ENCODE data around the gene FAF1.

Gene FAF1

DNA sequence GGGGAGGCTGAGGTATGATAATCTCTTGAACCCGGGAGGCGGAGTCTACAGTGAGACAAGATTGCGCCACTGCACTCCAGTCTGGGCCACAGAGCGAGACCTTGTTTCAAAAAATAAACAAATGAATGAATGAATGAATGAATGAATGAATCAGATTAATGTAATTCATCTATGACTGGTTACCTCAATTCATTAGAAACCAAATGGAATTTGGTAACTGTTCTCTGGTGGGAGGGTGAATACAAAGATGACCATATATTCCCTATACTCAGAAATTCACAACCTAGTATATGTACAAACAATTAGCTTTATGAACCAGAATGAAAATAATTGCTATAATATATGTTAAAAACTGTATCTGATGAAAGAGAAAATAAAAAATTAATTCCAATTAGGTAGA, 80.9 kb downstream of the FAF1 start:
- TF ChIP-seq, protein P1, sequence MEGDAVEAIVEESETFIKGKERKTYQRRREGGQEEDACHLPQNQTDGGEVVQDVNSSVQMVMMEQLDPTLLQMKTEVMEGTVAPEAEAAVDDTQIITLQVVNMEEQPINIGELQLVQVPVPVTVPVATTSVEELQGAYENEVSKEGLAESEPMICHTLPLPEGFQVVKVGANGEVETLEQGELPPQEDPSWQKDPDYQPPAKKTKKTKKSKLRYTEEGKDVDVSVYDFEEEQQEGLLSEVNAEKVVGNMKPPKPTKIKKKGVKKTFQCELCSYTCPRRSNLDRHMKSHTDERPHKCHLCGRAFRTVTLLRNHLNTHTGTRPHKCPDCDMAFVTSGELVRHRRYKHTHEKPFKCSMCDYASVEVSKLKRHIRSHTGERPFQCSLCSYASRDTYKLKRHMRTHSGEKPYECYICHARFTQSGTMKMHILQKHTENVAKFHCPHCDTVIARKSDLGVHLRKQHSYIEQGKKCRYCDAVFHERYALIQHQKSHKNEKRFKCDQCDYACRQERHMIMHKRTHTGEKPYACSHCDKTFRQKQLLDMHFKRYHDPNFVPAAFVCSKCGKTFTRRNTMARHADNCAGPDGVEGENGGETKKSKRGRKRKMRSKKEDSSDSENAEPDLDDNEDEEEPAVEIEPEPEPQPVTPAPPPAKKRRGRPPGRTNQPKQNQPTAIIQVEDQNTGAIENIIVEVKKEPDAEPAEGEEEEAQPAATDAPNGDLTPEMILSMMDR (IDR thresholded peaks at IDR 0.05; ENCODE audit: low read depth, low read length, poor library complexity, severe bottlenecking), result no peak
- TF ChIP-seq EZH2phosphoT487 (IDR thresholded peaks at IDR 0.05; ENCODE audit: borderline replicate concordance, low read length), result no peak
- H3F3A ChIP-seq (ENCODE audit: control insufficient read depth, insufficient read depth), result peaks cover 9% of the 10 kb centered on the region
- H3K79me2 ChIP-seq (ENCODE audit: control insufficient read depth, low read length), result peaks cover 81% of the 10 kb centered on the region

DNA sequence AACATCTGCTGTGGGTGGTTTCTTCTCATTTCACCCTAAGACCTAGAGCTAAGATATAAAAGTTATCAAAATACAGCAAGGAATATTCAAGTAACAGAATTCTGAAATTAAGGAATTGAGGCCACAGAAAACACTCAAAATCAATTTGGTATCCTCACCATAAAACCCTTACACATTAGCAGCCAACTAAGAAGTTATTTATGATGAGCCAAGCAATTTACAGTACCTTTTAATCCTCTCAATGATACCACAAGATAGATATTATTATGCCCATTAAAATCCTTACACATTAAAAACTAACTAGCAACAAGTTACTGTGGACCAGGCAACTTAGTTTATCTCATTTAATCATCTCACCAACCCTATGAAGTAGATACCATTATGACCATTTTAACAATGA, 81.6 kb downstream of the FAF1 start:
- H3K27me3 ChIP-seq (ENCODE audit: control insufficient read depth, low read length), result no peaks in the 10 kb centered on the region
- peaks cover 11% of the 10 kb centered on the region for H3F3A ChIP-seq (ENCODE audit: control insufficient read depth, insufficient read depth)
- H3K4me1 ChIP-seq (ENCODE audit: control insufficient read depth, low read length), result peaks cover 6% of the 10 kb centered on the region
- H3K27ac ChIP-seq (ENCODE audit: low read depth, low read length), result no peak overlapping the region
- H3K9me3 ChIP-seq (ENCODE audit: control insufficient read depth, insufficient read depth, low read length), result no peaks in the 10 kb centered on the region
- no peaks in the 10 kb centered on the region for H3K9me2 ChIP-seq (replicated peaks; ENCODE audit: control insufficient read depth, low read length)
- H4K20me1 ChIP-seq (ENCODE audit: control insufficient read depth, insufficient read depth, low read depth, low read length), result peaks cover 15% of the 10 kb centered on the region
- H3K36me3 ChIP-seq (ENCODE audit: control insufficient read depth, low read length), result no peaks in the 10 kb centered on the region
- H3K4me2 ChIP-seq (ENCODE audit: low read length), result no peak overlapping the region
- H3K4me3 ChIP-seq (ENCODE audit: low read length), result no peak overlapping the region
- peaks cover 79% of the 10 kb centered on the region for H3K79me2 ChIP-seq (ENCODE audit: control insufficient read depth, low read length)
- no peak for TF ChIP-seq EZH2phosphoT487 (IDR thresholded peaks at IDR 0.05; ENCODE audit: borderline replicate concordance, low read length)
- TF ChIP-seq, protein P1 (IDR thresholded peaks at IDR 0.05; ENCODE audit: low read depth, low read length, poor library complexity, severe bottlenecking), result no peak

More for the DNA sequence above, 80.9 kb downstream of the FAF1 start:
- Histone ChIP-seq H3K4me2 (ENCODE audit: low read length) (no peak overlapping the region), H3K4me1 (ENCODE audit: control insufficient read depth, low read length) (no peaks in the 10 kb centered on the region), H3K4me3 (ENCODE audit: low read length) (no peak overlapping the region), H3K9me2 (replicated peaks; ENCODE audit: control insufficient read depth, low read length) (no peaks in the 10 kb centered on the region), H3K36me3 (ENCODE audit: control insufficient read depth, low read length) (no peaks in the 10 kb centered on the region), H3K9me3 (ENCODE audit: control insufficient read depth, insufficient read depth, low read length) (no peaks in the 10 kb centered on the region), H3K27ac (ENCODE audit: low read depth, low read length) (no peak overlapping the region), H3K27me3 (ENCODE audit: control insufficient read depth, low read length) (no peaks in the 10 kb centered on the region), H4K20me1 (ENCODE audit: control insufficient read depth, insufficient read depth, low read depth, low read length) (peaks cover 15% of the 10 kb centered on the region)

DNA sequence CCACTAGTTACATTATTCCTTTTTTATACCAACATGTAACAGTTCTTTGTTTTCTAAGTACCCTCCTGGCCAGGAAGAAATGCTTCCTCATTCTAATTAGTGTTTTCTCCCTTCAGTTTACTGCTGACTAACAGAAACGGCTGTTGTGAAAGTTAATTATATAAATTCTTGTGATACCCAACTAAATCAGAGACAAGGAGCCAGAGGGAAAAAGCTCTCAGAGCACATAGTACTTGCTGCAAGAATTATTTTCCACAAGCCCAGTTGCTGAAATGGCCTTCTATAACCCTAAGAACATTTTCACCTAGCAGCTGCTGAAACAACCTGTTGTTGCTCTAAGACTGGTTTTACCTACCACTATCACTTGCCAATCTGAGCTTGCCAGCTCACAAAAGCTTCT, 82.4 kb downstream of the FAF1 start:
- H3K9me2 ChIP-seq (replicated peaks; ENCODE audit: control insufficient read depth, low read length), result no peaks in the 10 kb centered on the region
- no peaks in the 10 kb centered on the region for H3K9me3 ChIP-seq (ENCODE audit: control insufficient read depth, insufficient read depth, low read length)
- no peaks in the 10 kb centered on the region for H3K36me3 ChIP-seq (ENCODE audit: control insufficient read depth, low read length)
- peaks cover 10% of the 10 kb centered on the region for H3K4me1 ChIP-seq (ENCODE audit: control insufficient read depth, low read length)
- no peak overlapping the region for H3K4me3 ChIP-seq (ENCODE audit: low read length)
- peaks cover 11% of the 10 kb centered on the region for H3F3A ChIP-seq (ENCODE audit: control insufficient read depth, insufficient read depth)
- H3K27me3 ChIP-seq (ENCODE audit: control insufficient read depth, low read length), result no peaks in the 10 kb centered on the region
- H3K4me2 ChIP-seq (ENCODE audit: low read length), result no peak overlapping the region
- H4K20me1 ChIP-seq (ENCODE audit: control insufficient read depth, insufficient read depth, low read depth, low read length), result peaks cover 15% of the 10 kb centered on the region
- TF ChIP-seq, protein P1 (IDR thresholded peaks at IDR 0.05; ENCODE audit: low read depth, low read length, poor library complexity, severe bottlenecking), result no peak
- TF ChIP-seq EZH2phosphoT487 (IDR thresholded peaks at IDR 0.05; ENCODE audit: borderline replicate concordance, low read length), result no peak
- peaks cover 79% of the 10 kb centered on the region for H3K79me2 ChIP-seq (ENCODE audit: control insufficient read depth, low read length)
- no peak overlapping the region for H3K27ac ChIP-seq (ENCODE audit: low read depth, low read length)

All from DOHH2 (cell line).